Ishikawa (cell line): ENCODE data around the gene PDSS2.

Experiments used
- CEBPB ChIP-seq: IDR thresholded peaks from 2 replicates; pipeline ENCODE4 v1.6.1; 2012
- EGR1 ChIP-seq: IDR thresholded peaks from 2 replicates; pipeline ENCODE4 v1.6.1; 2012
- EP300 ChIP-seq: IDR thresholded peaks from 2 replicates; pipeline ENCODE4 v1.6.1; 2012; ENCODE audit warnings: borderline replicate concordance
- MAX ChIP-seq: IDR thresholded peaks from 2 replicates; pipeline ENCODE4 v1.6.1; 2012
- RAD21 ChIP-seq: IDR thresholded peaks from 2 replicates; pipeline ENCODE4 v1.6.1; 2012; ENCODE audit warnings: low read depth
- TCF12 ChIP-seq: IDR thresholded peaks from 2 replicates; pipeline ENCODE4 v1.6.1; 2012; ENCODE audit warnings: low read depth

- TF ChIP-seq EP300: no peak
- no peak for TF ChIP-seq RAD21
- no peak for TF ChIP-seq EGR1
- TF ChIP-seq CEBPB: no peak
- no peak for TF ChIP-seq TCF12
- no peak for TF ChIP-seq MAX
Measured at GRCh38 chr6:107144014-107144413, 315.4 kb downstream of the PDSS2 start.
